ENCODE measurements around the gene GTSE1. TPM values are rescaled to one million over a fixed set of nuclear protein-coding genes. Genes with fewer than 3 reads are reported as not detected.

GTSE1 gene
- polyA plus RNA-seq, 2 of the 4 experiments (the other 2 are of a cell fraction) = 11.5 to 25.7 TPM

DNA sequence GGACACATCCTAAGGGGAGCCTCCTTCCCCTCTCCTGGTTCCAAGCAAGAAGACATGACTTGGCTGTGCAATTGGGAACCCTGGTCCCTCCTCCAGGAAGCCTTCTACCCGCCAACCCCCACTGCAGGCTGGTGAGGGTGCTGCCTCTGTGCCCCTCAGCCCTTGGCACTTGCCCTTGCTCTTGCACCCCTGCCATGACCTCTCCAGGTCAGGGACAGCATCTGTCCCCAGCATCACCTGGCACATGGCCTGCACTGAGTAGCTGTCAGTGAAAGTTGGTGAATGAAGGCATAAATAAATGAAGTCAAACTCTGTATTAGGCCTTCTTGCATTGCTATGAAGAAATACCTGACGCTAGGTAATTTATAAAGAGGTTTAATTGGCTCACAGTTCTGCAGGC is 1.9 kb upstream of the GTSE1 start:
- no peak for DNase-seq (ENCODE audit: low read depth in 1 of 2, low spot score in 1 of 2)
- no peak for FAIRE-seq
- 95% methylated on average over 2 of the region's 2 CpGs for WGBS (ENCODE audit: missing lambda C conversion rate)
- H3K4me1 ChIP-seq = peaks cover 11% of the 10 kb centered on the region; the same call in 2 of the 3 replicates
- ChIA-PET POLR2A (no interaction called here), CTCF (interaction anchor here (0.7 to 1.7 kb wide), 2 partner anchors 166 to 178 kb away, joined by 4 read pairs; no protein-coding TSS in a partner anchor)
- H3K9me3 ChIP-seq = no peaks in the 10 kb centered on the region
- H3K4me2 ChIP-seq = no peak overlapping the region
- ATAC-seq = no peak
- no peak overlapping the region for H3K27ac ChIP-seq
- H3K4me3 ChIP-seq = no peak overlapping the region
- no peak for TF ChIP-seq POLR2A (IDR thresholded peaks at IDR 0.05; ENCODE audit: low read length)
- TF ChIP-seq HOXB5 (CRISPR knock-in tag; IDR thresholded peaks at IDR 0.05) = no peak
- no peak for TF ChIP-seq BHLHE40 (IDR thresholded peaks at IDR 0.05; ENCODE audit: low read depth, low read length)
- no peak for TF ChIP-seq GATA3 (IDR thresholded peaks at IDR 0.05; ENCODE audit: borderline replicate concordance)
- no peak for TF ChIP-seq MAFK (IDR thresholded peaks at IDR 0.05; ENCODE audit: partially characterized antibody)
- TF ChIP-seq, protein P1, sequence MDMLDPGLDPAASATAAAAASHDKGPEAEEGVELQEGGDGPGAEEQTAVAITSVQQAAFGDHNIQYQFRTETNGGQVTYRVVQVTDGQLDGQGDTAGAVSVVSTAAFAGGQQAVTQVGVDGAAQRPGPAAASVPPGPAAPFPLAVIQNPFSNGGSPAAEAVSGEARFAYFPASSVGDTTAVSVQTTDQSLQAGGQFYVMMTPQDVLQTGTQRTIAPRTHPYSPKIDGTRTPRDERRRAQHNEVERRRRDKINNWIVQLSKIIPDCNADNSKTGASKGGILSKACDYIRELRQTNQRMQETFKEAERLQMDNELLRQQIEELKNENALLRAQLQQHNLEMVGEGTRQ (IDR thresholded peaks at IDR 0.05) = no peak
- no peak for TF ChIP-seq CBX2 (IDR thresholded peaks at IDR 0.05; ENCODE audit: borderline replicate concordance, low read depth)
- TF ChIP-seq RAD21 (conservative IDR thresholded peaks at IDR 0.05 in 1 of 2, IDR thresholded peaks at IDR 0.05 in 1 of 2) = no peak
- TF ChIP-seq, protein P2, sequence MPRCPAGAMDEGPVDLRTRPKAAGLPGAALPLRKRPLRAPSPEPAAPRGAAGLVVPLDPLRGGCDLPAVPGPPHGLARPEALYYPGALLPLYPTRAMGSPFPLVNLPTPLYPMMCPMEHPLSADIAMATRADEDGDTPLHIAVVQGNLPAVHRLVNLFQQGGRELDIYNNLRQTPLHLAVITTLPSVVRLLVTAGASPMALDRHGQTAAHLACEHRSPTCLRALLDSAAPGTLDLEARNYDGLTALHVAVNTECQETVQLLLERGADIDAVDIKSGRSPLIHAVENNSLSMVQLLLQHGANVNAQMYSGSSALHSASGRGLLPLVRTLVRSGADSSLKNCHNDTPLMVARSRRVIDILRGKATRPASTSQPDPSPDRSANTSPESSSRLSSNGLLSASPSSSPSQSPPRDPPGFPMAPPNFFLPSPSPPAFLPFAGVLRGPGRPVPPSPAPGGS (IDR thresholded peaks at IDR 0.05) = no peak
- no peak for TF ChIP-seq ZFP36 (IDR thresholded peaks at IDR 0.05; ENCODE audit: borderline replicate concordance, partially characterized antibody)
- no peak for TF ChIP-seq EP300 (IDR thresholded peaks at IDR 0.05)
- TF ChIP-seq NPAS2 (CRISPR knock-in tag; IDR thresholded peaks at IDR 0.05; ENCODE audit: borderline replicate concordance) = no peak
- no peak for TF ChIP-seq ZNF302 (CRISPR knock-in tag; IDR thresholded peaks at IDR 0.05)
- TF ChIP-seq NR3C1 (IDR thresholded peaks at IDR 0.05) = no peak
- TF ChIP-seq HDAC2 (IDR thresholded peaks at IDR 0.05) = no peak

DNA sequence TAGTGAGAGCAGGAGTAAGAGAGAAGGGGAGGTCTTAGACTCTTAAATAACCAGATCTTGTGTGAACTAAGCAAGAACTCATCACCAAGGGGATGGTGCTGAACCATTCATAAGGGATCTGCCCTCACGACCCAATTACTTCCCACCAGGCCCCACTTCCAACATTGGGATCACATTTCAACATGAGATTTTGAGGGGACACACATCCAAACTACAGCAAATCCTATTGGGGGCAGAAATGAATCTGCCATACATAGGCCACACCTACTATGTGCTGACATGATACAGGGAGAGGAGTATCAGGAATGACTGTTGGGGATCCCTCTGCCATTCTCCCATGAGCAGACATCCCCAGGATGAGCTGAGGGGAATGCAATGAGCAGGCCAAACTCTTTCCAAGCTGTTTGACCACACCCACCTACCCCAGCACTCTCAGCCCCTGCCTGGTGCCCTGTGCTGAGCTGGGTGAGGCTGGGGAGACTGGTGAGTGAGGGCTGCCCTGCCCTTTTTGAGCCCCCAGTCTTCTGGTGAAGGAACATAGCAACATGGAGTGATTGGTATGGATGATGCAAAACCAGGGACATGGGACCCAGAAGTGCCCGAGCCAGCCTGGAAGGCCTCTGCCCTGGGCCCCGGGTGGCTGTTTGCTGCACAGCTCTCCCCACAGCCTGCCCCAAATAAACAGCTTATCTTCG is 1.2 kb upstream of the GTSE1 start:
- H3K27ac ChIP-seq = peak overlapping the region; percentile 84 to 95; a peak in 5 of 6 replicates
- FAIRE-seq (no peak), DNase-seq (ENCODE audit: low read depth in 1 of 2, low spot score in 1 of 2) (no peak), ATAC-seq (no peak)
- TF ChIP-seq HOXA7 (CRISPR knock-in tag; IDR thresholded peaks at IDR 0.05) = no peak
- TF ChIP-seq, protein P1 (IDR thresholded peaks at IDR 0.05) = no peak
- no peak for TF ChIP-seq NPAS2 (CRISPR knock-in tag; IDR thresholded peaks at IDR 0.05; ENCODE audit: borderline replicate concordance)
- TF ChIP-seq RARB (CRISPR knock-in tag; IDR thresholded peaks at IDR 0.05) = no peak
- TF ChIP-seq FOSL2 (IDR thresholded peaks at IDR 0.05) = no peak
- TF ChIP-seq FOSL2 (CRISPR knock-in tag; IDR thresholded peaks at IDR 0.05) = no peak
- TF ChIP-seq, protein P3, sequence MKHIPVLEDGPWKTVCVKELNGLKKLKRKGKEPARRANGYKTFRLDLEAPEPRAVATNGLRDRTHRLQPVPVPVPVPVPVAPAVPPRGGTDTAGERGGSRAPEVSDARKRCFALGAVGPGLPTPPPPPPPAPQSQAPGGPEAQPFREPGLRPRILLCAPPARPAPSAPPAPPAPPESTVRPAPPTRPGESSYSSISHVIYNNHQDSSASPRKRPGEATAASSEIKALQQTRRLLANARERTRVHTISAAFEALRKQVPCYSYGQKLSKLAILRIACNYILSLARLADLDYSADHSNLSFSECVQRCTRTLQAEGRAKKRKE (CRISPR knock-in tag; IDR thresholded peaks at IDR 0.05; ENCODE audit: low read depth) = no peak
- no peak for TF ChIP-seq PHF8 (IDR thresholded peaks at IDR 0.05; ENCODE audit: borderline replicate concordance, low read depth)
- no peak for TF ChIP-seq GATA3 (IDR thresholded peaks at IDR 0.05; ENCODE audit: borderline replicate concordance)
- TF ChIP-seq, protein P4, sequence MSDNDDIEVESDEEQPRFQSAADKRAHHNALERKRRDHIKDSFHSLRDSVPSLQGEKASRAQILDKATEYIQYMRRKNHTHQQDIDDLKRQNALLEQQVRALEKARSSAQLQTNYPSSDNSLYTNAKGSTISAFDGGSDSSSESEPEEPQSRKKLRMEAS (IDR thresholded peaks at IDR 0.05) = no peak
- CTCF ChIA-PET = interaction anchor here (0.8 to 1.7 kb wide), 4 partner anchors 15 to 301 kb away, joined by 3 to 9 read pairs (median 4); no protein-coding TSS in a partner anchor
- POLR2A ChIA-PET = no interaction called here
- 76% methylated on average over 4 of the region's 4 CpGs for WGBS (ENCODE audit: missing lambda C conversion rate)
- no peaks in the 10 kb centered on the region for H3K9me3 ChIP-seq
- peak overlapping the region; percentile 97 for H3K4me2 ChIP-seq
- H3K4me3 ChIP-seq = peak overlapping the region; percentile 92; the same call in 2 of the 3 replicates
- H3K4me1 ChIP-seq = peaks cover 11% of the 10 kb centered on the region; the same call in 2 of the 3 replicates
